Ishikawa (cell line): ENCODE results near the gene PDCD4.

Source experiments
- EP300 ChIP-seq: IDR thresholded peaks from 2 replicates; pipeline ENCODE4 v1.6.1; 2012; ENCODE audit warnings: borderline replicate concordance
- RAD21 ChIP-seq: IDR thresholded peaks from 2 replicates; pipeline ENCODE4 v1.6.1; 2012; ENCODE audit warnings: low read depth
- REST ChIP-seq: IDR thresholded peaks from 2 replicates; pipeline ENCODE4 v1.6.1; 2012; ENCODE audit warnings: low read depth, mild to moderate bottlenecking
- TAF1 ChIP-seq: IDR thresholded peaks from 2 replicates; pipeline ENCODE4 v1.6.1; 2012; ENCODE audit warnings: low read depth, mild to moderate bottlenecking
- TEAD4 ChIP-seq: IDR thresholded peaks from 2 replicates; pipeline ENCODE4 v1.6.1; 2012
- YY1 ChIP-seq: IDR thresholded peaks from 2 replicates; pipeline ENCODE4 v1.6.1; 2012; ENCODE audit warnings: low read depth

- TF ChIP-seq YY1, result no peak
- no peak for TF ChIP-seq REST
- no peak for TF ChIP-seq TEAD4
- TF ChIP-seq EP300, result no peak
- no peak for TF ChIP-seq RAD21
- TF ChIP-seq TAF1, result no peak
Observed at GRCh38 chr10:110822035-110822711, 49.6 kb upstream of the PDCD4 start.
